GM23338 (cell line): ENCODE measurements around the gene CSTA.

ENCODE experiments used
- CREB1 ChIP-seq: fragments of 250-450 bp; sonication (Bioruptor Pico); IDR thresholded peaks from 2 replicates; pipeline ENCODE4 v1.5.0; 2020; ENCODE audit warnings: low read depth, mild to moderate bottlenecking, moderate library complexity
- EZH2 ChIP-seq: fragments of 200-600 bp; sonication (generic); IDR thresholded peaks from one replicate; pipeline ENCODE4 v1.8.0; 2017; ENCODE audit warnings: antibody characterized with exemption, mild to moderate bottlenecking, low read depth; ENCODE audit not compliant: unreplicated experiment
- EZH2phosphoT487 ChIP-seq: fragments of 200-600 bp; sonication (generic); IDR thresholded peaks from one replicate; pipeline ENCODE4 v1.8.1; 2018; ENCODE audit warnings: antibody characterized with exemption; ENCODE audit not compliant: unreplicated experiment
- NANOG ChIP-seq: IDR thresholded peaks from 2 replicates; pipeline ENCODE4 v1.6.1; 2016; ENCODE audit warnings: antibody characterized with exemption, borderline replicate concordance
- POLR2AphosphoS5 ChIP-seq: IDR thresholded peaks from 2 replicates; pipeline ENCODE4 v1.6.1; 2016; ENCODE audit warnings: antibody characterized with exemption, low read depth
- TF ChIP-seq, protein P1 (sequence below), 2 experiments: fragments of 200-600 bp in 1 of 2; sonication (generic) in 1 of 2; conservative IDR thresholded peaks; 2 replicates each; pipeline versions ENCODE4 v1.5.1 to v1.6.1; 2016 to 2017; ENCODE audit warnings: antibody characterized with exemption in 2 of 2, low read depth in 2 of 2, mild to moderate bottlenecking in 2 of 2, moderate library complexity in 1 of 2
- TF ChIP-seq, protein P2 (sequence below): IDR thresholded peaks from one replicate; pipeline ENCODE4 v1.6.1; 2018; ENCODE audit warnings: antibody characterized with exemption; ENCODE audit not compliant: unreplicated experiment

DNA sequence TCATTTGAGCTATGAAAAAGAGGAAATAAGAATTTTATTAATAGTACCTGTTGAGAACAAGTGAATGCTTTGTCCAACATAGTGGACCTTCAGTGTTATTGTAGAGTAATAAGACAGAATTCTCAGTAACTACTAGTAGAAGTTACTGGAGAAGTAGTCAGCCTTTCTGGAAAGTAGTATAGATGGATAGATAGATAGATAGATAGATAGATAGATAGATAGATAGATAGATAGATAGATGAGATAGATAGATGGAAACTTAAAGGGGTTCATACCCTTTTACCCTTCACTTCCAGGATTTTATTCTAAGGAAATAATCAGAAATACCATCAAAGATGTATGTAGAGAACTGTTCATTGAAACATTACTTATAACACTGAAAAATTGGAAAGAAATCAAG, 64.1 kb downstream of the CSTA start:
- TF ChIP-seq, protein P1, sequence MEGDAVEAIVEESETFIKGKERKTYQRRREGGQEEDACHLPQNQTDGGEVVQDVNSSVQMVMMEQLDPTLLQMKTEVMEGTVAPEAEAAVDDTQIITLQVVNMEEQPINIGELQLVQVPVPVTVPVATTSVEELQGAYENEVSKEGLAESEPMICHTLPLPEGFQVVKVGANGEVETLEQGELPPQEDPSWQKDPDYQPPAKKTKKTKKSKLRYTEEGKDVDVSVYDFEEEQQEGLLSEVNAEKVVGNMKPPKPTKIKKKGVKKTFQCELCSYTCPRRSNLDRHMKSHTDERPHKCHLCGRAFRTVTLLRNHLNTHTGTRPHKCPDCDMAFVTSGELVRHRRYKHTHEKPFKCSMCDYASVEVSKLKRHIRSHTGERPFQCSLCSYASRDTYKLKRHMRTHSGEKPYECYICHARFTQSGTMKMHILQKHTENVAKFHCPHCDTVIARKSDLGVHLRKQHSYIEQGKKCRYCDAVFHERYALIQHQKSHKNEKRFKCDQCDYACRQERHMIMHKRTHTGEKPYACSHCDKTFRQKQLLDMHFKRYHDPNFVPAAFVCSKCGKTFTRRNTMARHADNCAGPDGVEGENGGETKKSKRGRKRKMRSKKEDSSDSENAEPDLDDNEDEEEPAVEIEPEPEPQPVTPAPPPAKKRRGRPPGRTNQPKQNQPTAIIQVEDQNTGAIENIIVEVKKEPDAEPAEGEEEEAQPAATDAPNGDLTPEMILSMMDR (conservative IDR thresholded peaks at IDR 0.05; ENCODE audit: low read depth in 2 of 2), result no peak
- TF ChIP-seq POLR2AphosphoS5 (no peak), EZH2 (no peak), EZH2phosphoT487 (no peak), NANOG (no peak), CREB1 (CRISPR knock-in tag) (no peak)
- TF ChIP-seq, protein P2, sequence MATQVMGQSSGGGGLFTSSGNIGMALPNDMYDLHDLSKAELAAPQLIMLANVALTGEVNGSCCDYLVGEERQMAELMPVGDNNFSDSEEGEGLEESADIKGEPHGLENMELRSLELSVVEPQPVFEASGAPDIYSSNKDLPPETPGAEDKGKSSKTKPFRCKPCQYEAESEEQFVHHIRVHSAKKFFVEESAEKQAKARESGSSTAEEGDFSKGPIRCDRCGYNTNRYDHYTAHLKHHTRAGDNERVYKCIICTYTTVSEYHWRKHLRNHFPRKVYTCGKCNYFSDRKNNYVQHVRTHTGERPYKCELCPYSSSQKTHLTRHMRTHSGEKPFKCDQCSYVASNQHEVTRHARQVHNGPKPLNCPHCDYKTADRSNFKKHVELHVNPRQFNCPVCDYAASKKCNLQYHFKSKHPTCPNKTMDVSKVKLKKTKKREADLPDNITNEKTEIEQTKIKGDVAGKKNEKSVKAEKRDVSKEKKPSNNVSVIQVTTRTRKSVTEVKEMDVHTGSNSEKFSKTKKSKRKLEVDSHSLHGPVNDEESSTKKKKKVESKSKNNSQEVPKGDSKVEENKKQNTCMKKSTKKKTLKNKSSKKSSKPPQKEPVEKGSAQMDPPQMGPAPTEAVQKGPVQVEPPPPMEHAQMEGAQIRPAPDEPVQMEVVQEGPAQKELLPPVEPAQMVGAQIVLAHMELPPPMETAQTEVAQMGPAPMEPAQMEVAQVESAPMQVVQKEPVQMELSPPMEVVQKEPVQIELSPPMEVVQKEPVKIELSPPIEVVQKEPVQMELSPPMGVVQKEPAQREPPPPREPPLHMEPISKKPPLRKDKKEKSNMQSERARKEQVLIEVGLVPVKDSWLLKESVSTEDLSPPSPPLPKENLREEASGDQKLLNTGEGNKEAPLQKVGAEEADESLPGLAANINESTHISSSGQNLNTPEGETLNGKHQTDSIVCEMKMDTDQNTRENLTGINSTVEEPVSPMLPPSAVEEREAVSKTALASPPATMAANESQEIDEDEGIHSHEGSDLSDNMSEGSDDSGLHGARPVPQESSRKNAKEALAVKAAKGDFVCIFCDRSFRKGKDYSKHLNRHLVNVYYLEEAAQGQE, result no peak
